Kidney epithelial cell (primary cell): ENCODE results near the gene SELENOI. TPM values are rescaled to one million over a fixed set of nuclear protein-coding genes. Genes with fewer than 3 reads are reported as not detected.

ENCODE experiments used
- DNase-seq: peaks from one replicate; pipeline ENCODE4 v3.0.0-alpha.2; 2010; ENCODE audit warnings: low read depth
- H3K27me3 ChIP-seq: 2 replicates; pipeline ENCODE4 v1.6.0; 2011; ENCODE audit warnings: low read length; ENCODE audit not compliant: control insufficient read depth, insufficient read depth
- H3K36me3 ChIP-seq: 2 replicates; pipeline ENCODE4 v1.5.1; 2011; ENCODE audit warnings: low read length; ENCODE audit not compliant: control insufficient read depth, insufficient read depth
- H3K4me3 ChIP-seq: 2 replicates; pipeline ENCODE4 v1.5.1; 2011; ENCODE audit warnings: low read depth, mild to moderate bottlenecking, control low read depth, low read length
- total RNA-seq: library from RNA; depleted of rRNA; stranded (reverse); fragments of >200 nt; gene quantifications from 2 replicates; pipeline ENCODE4 v1.2.3, GENCODE V29; 2015
- TF ChIP-seq, protein P1 (sequence below): IDR thresholded peaks from 2 replicates; pipeline ENCODE4 v1.5.1; 2011; ENCODE audit warnings: mild to moderate bottlenecking, moderate library complexity, low read length, control low read depth, inconsistent platforms; ENCODE audit not compliant: insufficient read depth, poor library complexity, severe bottlenecking

Gene SELENOI
- total RNA-seq, 1 donor from 2014 or later = 21.4 TPM

DNA sequence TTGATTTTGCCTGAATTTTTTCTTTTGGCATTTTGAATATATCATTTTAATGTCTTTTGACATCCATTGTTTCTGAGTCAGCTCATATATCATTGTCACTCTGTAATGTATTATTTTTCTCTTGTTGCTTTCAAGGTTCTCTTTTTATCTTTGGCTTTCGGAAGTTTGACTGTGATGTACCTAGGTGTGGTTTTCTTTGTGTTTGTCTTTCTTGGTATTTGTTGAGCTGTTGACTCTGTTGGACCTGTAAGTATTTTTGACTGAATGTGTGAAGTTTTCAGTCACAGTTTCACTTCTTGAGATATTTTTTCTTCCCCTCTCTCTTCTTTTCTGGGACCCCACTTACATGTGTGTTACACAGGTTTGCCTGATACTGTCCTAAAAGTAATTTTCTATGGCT lies 30.9 kb downstream of the SELENOI start:
- no peak overlapping the region for H3K4me3 ChIP-seq
- H3K27me3 ChIP-seq = no peaks in the 10 kb centered on the region
- TF ChIP-seq, protein P1, sequence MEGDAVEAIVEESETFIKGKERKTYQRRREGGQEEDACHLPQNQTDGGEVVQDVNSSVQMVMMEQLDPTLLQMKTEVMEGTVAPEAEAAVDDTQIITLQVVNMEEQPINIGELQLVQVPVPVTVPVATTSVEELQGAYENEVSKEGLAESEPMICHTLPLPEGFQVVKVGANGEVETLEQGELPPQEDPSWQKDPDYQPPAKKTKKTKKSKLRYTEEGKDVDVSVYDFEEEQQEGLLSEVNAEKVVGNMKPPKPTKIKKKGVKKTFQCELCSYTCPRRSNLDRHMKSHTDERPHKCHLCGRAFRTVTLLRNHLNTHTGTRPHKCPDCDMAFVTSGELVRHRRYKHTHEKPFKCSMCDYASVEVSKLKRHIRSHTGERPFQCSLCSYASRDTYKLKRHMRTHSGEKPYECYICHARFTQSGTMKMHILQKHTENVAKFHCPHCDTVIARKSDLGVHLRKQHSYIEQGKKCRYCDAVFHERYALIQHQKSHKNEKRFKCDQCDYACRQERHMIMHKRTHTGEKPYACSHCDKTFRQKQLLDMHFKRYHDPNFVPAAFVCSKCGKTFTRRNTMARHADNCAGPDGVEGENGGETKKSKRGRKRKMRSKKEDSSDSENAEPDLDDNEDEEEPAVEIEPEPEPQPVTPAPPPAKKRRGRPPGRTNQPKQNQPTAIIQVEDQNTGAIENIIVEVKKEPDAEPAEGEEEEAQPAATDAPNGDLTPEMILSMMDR = no peak
- DNase-seq = no peak
- H3K36me3 ChIP-seq = no peaks in the 10 kb centered on the region

DNA sequence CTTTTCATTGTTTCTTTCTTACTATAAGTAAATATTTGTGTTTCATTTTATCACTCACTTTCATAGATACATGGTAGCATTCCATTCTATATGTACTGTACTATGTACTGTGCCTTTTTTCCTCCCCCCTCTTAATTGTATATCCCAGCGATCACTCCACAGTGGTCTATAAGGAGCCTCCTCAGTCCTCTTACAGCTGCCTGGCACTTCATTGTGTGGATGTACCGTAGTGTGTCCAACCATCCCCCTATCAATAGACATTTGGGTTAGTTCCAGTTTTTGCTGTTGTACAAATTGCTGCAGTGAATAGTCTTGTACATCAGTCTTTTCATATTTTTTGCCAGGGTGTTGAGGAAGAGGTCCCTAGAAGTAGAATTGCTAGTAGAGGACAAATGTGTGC lies 34.3 kb downstream of the SELENOI start:
- TF ChIP-seq, protein P1 = no peak
- DNase-seq = no peak
- Histone ChIP-seq H3K36me3 (no peaks in the 10 kb centered on the region), H3K27me3 (no peaks in the 10 kb centered on the region), H3K4me3 (no peak overlapping the region)

DNA sequence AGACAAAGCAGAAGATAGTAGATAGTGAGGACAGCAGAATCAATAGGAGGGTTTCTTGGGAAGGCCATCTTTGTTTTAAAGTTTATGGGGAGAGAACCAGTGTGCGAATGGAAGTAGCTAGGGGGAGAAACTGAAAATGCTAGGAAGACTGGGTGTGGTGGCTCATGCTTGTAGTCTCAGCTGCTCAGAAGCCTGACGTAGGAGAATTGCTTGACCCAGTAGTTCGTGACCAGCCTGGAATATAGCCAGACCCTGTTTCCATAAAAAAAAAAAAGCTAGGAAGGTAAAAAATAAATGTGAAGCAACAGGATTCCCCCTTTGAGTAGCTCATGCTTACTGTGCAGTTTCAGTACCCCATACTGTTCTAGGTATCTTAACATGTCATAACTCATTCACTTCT lies 36.6 kb downstream of the SELENOI start:
- H3K36me3 ChIP-seq = no peaks in the 10 kb centered on the region
- H3K27me3 ChIP-seq = no peaks in the 10 kb centered on the region
- TF ChIP-seq, protein P1 = no peak
- DNase-seq = no peak
- no peak overlapping the region for H3K4me3 ChIP-seq

DNA sequence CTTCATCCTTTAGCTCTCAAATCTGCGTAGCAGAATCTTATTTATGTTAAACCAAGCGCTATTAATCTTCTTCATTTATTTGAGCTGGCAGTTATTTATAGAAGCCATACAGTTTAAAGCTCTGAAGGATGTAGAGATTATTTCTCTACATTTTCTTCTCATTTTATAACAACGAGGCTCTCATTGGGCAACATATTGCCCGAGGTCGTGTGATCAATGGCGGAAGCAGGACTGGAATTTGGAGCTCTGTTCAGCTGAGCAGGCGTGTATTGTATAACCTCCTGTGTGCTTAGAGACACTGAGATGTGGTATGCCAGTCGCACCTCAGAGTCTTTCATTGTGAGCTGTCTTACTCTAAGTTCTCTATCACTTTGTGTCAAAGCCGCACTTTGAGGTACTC lies 38.2 kb downstream of the SELENOI start:
- Histone ChIP-seq H3K27me3 (no peaks in the 10 kb centered on the region), H3K4me3 (no peak overlapping the region), H3K36me3 (no peaks in the 10 kb centered on the region)
- TF ChIP-seq, protein P1 = no peak
- no peak for DNase-seq

DNA sequence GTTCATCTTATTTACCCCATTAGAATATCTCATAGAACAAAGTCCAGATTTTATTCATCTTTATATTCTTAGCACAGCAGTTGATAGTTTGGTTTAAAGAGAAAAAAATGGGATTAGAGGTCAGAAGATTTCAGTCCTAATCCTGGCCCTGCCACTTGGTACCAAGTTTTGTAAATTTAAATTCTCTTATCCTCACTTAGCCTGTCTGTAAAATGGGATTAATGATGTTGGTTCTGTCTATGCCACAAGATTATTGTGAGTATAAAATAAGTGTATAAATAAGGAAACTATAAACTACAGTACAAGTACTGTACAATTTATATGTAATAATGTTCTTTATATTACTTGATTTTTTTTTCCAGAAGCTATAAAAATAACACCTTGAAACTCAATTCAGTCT lies 38.7 kb downstream of the SELENOI start:
- no peak for DNase-seq
- H3K4me3 ChIP-seq = no peak overlapping the region
- TF ChIP-seq, protein P1 = no peak
- no peaks in the 10 kb centered on the region for H3K36me3 ChIP-seq
- H3K27me3 ChIP-seq = no peaks in the 10 kb centered on the region

DNA sequence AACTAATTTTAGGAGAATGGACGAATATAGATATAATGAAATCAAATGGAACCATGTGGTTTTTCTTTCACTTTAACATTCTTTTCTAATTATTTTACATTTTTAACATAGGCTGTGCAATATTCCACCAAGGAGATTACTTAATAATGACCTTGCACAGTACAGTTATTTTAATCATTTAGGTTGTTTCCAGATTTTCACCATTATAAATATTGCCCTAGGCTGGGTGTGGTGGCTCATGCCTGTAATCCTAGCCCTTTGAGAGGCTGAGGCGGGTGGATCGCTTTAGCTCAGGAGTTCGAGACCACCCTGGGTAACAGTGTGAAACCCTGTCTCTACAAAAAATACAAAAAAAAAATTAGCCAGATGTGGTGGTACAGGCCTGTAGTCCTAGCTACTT lies 41.2 kb downstream of the SELENOI start:
- TF ChIP-seq, protein P1 = no peak
- no peak for DNase-seq
- no peak overlapping the region for H3K4me3 ChIP-seq
- no peaks in the 10 kb centered on the region for H3K36me3 ChIP-seq
- no peaks in the 10 kb centered on the region for H3K27me3 ChIP-seq
